Stromal cell of bone marrow (primary cell): Measurements from ENCODE around the gene RGPD3.
"Not testable (repeated sequence)": the region's sequence is repeated elsewhere in the genome, so short reads cannot be mapped to it uniquely, and the experiment has no call there.

ENCODE experiments used
- DNase-seq: peaks from one replicate; pipeline ENCODE4 v3.0.0-alpha.2; 2012; ENCODE audit warnings: low read depth

Gene RGPD3

GRCh38 chr2:106468107-106468506, at the start of gene RGPD3:
TSS of gene RGPD3 (minus strand) at chr2:106468413. CDS start at chr2:106468288, 125 bp downstream.
- DNase-seq: not testable (repeated sequence)

- DNase-seq: no peak
Measured at GRCh38 chr2:106517329-106517728, 49.1 kb upstream of the RGPD3 start.

GRCh38 chr2:106516864-106517263, 48.7 kb upstream of the RGPD3 start:
- DNase-seq: no peak

GRCh38 chr2:106516436-106516835, 48.2 kb upstream of the RGPD3 start:
- DNase-seq: no peak

- DNase-seq: peak; percentile 7
Measured at GRCh38 chr2:106514827-106515226, 46.6 kb upstream of the RGPD3 start.

GRCh38 chr2:106513391-106513790, 45.2 kb upstream of the RGPD3 start:
- DNase-seq: not testable (repeated sequence)

GRCh38 chr2:106511934-106512333, 43.7 kb upstream of the RGPD3 start:
- DNase-seq: not testable (repeated sequence)

GRCh38 chr2:106511476-106511901, 43.3 kb upstream of the RGPD3 start:
- DNase-seq: peak; percentile 76

- not testable (repeated sequence) for DNase-seq
Measured at GRCh38 chr2:106510791-106511190, 42.6 kb upstream of the RGPD3 start.

- DNase-seq: not testable (repeated sequence)
Measured at GRCh38 chr2:106509374-106509770, 41.2 kb upstream of the RGPD3 start.

- not testable (repeated sequence) for DNase-seq
Measured at GRCh38 chr2:106508660-106509373, 40.6 kb upstream of the RGPD3 start.

- not testable (repeated sequence) for DNase-seq
Measured at GRCh38 chr2:106506002-106506687, 37.9 kb upstream of the RGPD3 start.

- DNase-seq: not testable (repeated sequence)
Measured at GRCh38 chr2:106504787-106505186, 36.6 kb upstream of the RGPD3 start.

GRCh38 chr2:106504192-106504591, 36.0 kb upstream of the RGPD3 start:
- not testable (repeated sequence) for DNase-seq

GRCh38 chr2:106502351-106502750, 34.1 kb upstream of the RGPD3 start:
- not testable (repeated sequence) for DNase-seq

- DNase-seq: not testable (repeated sequence)
Measured at GRCh38 chr2:106500350-106500749, 32.1 kb upstream of the RGPD3 start.

- DNase-seq: not testable (repeated sequence)
Measured at GRCh38 chr2:106498549-106498948, 30.3 kb upstream of the RGPD3 start.

- DNase-seq: not testable (repeated sequence)
Measured at GRCh38 chr2:106492913-106493312, 24.7 kb upstream of the RGPD3 start.

GRCh38 chr2:106492399-106492798, 24.2 kb upstream of the RGPD3 start:
- DNase-seq: not testable (repeated sequence)

- DNase-seq: not testable (repeated sequence)
Measured at GRCh38 chr2:106489701-106490100, 21.5 kb upstream of the RGPD3 start.

- DNase-seq: not testable (repeated sequence)
Measured at GRCh38 chr2:106487386-106488191, 19.4 kb upstream of the RGPD3 start.
